HG03354 (cell line): ENCODE data around the gene OXT.
"Not testable (repeated sequence)": the region's sequence is repeated elsewhere in the genome, so short reads cannot be mapped to it uniquely, and the experiment has no call there.

Source experiments
- ATAC-seq: cut with Tn5 transposase; IDR thresholded peaks from one replicate; pipeline ENCODE4 v1.9.1; 2021; ENCODE audit warnings: mild to moderate bottlenecking; ENCODE audit not compliant: unreplicated experiment, poor library complexity, severe bottlenecking

OXT gene

DNA sequence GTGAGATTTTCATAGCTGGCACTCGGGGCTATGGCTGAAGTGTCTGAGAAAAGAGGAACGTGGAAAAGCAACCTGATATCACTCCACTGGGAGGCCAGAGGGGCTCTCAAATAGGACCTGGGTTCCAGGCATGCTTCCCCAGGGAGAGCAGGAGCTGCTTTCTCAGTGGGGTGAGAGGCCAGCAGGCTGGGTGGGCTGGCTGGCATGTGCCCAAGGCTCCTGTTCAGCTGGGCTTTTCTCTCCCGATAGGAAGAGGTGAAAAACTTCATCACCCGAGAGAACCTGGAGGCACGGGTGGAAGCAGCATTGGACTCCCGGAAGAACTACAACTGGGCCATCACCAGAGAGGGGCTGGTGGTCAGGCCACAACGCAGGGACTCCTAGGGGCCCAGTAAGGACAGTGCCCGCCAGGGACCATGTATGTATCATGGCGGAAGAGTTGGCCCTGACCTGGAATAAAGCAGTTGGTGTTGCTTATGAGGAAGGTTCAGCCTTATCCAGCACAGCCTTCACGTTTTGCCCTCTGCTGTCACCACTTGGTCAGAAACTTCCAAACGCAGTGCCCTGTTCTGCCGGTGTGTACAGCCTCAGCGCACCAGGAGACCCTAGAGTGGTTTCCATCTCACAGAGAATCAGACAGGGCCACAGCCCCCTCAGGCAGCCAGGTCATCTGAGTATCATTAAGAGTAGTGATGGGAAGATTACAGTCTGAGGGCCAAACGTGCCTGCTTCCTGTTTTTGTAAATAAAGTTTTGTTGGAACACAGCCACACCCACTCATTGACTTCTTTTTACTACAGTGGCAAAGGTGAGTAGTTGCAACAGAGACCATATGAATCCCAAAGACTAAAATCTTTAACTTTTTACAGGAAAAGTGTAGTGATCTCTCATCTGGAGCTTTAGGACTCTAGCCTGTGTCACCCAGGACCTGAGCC lies 23.7 kb upstream of the OXT start:
- no peak for ATAC-seq

DNA sequence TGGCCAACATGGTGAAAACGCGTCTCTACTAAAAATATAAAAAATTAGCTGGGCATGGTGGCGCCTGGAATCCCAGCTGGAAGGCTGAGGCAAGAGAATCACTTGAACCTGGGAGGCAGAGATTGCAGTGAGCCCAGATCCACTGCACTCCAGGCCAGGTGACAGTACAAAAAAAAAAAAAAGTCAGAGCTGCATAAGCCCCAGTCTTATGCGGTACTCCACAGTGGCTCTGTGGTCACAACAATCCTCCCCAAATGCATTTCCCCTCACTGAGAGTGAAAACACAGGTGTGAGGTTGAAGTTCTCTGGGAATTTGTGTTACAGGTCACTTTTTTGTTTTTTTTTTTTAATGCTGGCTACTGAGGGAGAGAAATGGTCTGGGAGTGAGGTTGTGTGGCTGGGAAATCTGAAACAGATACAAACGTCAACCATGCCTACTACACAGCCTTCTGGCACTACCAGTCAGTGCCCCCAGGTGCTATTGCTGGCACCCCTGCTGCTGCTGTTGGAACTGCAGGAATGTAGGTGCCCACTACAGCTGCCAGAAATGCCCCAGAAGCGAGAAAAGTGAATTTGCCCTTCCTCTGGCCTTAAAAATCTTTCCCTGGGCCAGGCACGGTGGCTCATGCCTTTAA lies 19.9 kb upstream of the OXT start:
- ATAC-seq, result no peak

DNA sequence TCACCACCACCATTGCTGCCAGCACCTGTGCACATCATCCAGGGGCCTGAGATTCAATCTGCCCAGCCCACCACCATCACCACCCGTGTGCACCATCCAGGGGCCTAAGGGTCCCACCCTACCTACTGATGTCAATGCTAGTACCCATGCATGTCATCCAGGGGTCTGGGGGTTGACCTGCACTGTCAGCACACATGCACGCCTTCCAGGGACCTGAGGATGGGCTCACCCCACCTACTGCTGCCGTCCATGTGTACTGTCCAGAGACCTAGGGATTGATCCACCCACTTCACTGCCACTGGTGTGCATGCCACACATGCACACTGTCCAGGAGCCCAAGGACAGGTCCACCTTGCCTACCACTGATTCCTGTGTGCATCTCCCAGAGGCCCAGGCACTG lies 11.9 kb upstream of the OXT start:
- ATAC-seq, result no peak

DNA sequence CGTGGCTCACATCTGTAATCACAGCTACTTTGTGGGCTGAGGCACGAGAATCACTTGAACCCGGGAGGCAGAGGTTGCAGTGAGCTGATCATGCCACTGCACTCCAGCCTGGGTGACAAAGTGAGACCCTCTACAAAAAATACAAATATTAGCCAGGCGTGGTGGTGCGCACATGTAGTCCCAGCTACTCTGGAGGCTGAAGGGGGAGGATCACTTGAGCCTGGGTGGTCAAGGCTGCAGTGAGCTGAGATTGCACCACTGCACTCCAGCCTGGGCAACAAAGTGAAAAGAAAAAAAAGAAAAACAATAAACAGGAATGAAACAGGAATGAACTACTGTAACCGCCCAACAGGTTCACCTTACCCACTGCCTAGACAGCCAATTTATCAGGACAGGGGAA lies 7.3 kb upstream of the OXT start:
- ATAC-seq, result not testable (repeated sequence)

DNA sequence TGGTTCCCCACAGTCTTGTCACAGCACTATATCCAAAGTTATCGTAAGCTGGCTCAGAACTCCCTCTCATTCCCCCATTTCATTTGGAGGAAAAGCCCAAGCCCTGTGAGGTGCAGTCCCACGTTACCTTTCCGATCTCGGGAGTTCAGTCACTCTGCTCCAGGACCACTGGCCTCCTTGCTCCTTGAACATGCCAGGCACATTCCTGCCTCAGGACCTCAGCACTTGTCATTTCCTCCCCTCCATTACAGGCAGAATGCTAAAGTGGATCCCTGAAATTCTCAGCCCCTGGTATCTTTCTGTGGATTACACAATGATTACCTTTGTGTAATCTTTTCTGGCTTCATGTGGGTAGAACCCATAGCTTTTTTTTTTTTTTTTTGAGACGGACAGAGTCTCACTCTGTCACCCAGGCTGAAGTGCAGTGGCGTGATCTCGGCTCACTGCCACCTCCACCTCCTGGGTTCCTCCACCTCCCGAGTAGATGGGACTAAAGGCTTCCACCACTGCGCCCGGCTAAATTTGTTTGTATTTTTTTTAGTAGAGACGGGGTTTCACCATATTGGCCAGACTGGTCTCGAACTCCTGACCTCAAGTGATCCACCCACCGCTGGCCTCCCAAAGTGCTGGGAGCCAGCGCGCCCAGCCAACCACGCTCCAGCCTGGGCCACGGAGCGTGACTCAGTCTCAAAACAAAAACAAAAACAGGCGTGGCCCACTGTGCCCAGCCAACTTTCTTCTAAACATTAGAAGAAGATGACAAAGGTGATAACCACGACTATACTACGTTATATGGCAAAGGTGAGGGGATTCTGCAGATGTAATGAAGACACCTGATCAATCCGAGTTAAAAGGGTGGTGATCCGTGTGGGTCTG lies 4.0 kb upstream of the OXT start:
- no peak for ATAC-seq

DNA sequence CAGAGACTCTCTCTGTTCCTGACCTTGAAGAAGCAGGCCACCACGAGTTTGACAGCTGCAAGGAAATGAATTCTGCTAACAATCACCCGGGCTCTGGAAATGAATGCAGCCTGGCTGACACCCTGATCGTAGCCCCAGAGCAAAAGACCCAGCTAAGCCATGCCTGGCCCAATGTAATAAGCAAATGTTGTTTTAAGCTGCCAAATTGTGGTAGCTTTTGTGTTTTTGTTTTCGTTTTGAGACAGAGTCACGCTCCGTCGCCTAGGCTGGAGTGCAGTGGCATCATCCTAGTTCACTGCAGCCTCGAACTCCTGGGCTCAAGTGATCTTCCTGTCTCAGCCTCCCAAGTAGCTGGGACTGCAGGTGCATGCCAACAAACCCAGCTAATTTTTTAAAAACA lies 3.3 kb upstream of the OXT start:
- ATAC-seq, result no peak

DNA sequence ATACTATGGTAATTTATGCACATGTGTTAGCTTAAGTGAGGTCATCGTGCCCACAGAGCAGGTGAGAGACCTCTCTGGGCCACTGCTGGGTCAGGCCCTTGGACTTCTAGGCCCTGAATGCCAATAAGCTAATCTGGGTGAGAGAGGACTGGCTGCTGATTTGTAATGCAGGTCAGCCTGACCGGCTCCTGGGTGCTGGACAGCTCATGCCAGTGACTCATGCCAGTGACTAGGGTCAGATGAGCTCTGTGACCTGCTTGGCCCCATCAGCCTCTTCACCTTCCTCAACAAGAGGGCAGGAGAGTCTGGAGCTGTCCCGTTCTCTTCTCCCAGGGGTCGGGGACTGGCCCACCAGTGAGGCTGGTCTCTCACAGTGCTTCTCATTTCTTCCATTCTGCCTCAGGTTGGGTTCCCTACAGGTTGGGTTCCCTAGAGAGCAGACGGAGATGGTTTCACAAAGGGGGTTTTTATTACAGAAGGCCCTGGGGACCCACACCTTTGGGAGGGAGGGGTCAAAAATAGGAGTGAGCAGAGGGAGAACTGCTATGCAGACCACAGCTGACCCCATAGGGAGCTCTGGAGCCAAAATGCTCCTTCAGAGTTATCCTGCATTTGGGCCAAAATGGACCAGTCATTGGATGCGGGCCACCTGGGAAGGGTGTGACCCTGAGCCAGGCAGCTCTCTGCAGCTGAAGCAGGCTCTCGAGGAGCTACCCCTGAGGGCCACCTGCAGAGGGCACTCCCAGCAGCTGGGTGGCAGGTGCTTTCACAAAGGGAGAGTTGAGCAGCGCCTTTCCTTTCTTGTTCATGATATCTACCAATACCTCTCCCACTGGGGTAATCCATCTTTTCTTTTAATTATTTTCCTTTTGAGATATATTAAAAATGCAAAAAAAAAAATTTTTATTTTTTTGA lies 2.2 kb upstream of the OXT start:
- no peak for ATAC-seq

DNA sequence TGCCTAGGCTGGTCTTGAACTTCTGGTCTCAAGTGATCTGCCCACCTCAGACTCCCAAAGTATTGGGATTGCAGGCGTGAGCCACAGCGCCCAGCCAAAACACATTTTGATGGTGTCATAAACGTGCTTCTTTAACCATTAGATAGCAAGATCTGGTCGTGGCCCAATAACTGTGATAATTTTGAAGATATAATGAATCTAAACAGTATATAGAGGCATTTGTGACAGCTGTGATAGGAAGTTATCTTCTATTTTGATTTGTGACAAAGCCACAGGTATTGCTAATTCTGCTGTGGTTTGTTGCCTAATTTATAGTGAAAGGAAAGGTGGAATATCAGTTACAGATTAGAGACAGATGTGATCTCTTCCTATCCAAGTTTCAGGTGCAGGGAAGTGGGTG lies 695 bp upstream of the OXT start:
- no peak for ATAC-seq

DNA sequence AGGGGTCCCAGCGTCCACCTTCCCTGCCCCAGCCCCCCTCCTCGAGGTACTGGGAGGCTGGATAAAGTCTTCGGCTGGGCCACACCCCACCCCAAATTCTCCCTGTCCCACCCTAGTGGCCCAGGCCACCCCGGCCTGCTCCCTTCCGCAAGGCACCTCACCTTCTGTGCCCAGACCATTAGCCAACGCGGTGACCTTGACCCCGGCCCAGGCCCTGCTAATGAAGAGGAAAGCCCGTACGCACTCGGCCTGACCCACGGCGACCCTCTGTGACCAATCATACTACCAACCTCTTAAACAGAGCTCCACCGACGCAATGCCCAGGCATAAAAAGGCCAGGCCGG lies 182 bp upstream of the OXT start:
- no peak for ATAC-seq

DNA sequence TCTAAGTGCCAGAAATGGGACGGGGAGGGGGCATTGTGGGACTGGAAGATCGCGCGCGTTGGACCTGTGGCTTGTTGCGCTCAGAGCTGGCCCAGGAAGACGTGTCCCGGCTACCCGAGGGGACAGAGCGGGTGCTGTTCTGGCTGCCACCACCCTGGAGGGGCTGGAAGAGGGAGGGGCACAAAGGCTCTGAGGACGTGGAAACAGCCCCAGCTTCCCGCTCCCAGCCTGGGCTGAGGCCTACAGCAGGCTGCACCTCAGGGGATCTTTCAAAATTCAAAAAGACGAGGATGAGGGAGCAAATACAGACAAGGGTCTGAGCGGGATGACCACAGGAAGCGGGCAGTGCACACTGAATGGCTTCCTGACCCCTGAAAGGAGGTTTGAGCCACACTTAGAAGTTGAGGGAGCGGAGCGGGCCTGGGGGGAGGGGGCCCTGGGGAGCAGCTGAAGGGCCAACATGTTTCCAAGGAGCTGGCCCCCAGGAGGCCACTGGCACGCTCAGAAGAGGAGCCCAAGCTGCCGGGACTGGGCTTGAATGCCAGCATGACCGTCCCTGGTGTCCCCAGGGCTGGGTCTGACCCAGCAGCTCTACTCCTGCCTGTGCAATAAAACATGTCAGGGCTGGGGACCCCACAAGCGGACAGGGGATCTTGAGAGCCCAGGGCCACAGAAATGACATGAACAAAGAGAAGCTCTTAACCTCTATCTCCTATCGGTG lies 1.3 kb downstream of the OXT start:
- ATAC-seq, result no peak

DNA sequence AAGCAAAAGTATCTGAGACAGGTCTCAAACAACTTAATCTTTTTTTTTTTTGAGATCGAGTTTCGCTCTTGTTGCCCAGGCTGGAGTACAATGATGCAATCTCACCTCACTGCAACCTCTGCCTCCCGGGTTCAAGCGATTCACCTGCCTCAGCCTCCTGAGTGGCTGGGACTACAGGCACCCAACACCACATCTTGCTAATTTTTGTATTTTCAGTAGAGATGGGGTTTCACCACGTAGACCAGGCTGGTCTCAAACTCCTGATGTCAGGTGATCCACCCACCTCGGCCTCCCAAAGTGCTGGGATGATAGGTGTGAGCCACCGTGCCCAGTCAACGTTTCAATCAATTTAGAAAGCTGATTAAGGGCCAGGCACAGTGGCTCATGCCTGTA lies 1.8 kb downstream of the OXT start:
- ATAC-seq, result not testable (repeated sequence)

DNA sequence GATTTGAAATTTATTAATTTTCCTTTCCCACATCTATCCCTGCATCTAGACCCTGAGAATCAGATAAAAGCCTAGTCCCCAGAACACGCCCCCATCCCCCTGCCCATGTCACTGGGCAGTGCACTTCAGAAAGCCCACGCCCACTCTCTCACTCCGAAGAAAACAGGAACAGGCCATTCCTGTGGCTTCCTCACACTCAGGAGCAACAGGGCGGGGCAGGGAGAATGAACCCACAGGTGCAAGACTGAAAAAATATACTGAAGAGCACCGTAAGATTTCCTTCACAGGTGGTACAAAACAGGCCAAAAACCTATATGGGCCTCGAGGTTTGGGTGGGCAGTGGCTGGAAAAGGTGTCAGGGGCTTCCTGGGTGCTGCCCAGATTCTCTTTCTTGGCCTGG lies 3.4 kb downstream of the OXT start:
- ATAC-seq, result no peak

DNA sequence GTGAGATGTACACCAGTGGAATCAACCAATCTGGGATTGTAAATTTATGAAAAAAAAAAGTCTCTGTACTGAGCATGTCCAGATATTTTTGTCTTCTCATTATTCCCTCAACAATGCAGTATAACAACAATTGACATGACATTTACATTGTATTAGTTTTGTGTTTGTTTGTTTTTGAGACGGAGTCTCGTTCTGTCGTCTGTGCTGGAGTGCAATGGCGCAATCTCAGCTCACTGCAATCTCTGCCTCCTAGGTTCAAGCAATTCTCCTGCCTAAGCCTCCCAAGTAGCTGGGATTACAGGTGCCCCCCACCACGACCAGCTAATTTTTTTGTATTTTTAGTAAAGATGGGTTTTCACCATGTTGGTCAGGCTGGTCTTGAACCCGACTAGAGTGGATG lies 3.9 kb downstream of the OXT start:
- ATAC-seq, result not testable (repeated sequence)

DNA sequence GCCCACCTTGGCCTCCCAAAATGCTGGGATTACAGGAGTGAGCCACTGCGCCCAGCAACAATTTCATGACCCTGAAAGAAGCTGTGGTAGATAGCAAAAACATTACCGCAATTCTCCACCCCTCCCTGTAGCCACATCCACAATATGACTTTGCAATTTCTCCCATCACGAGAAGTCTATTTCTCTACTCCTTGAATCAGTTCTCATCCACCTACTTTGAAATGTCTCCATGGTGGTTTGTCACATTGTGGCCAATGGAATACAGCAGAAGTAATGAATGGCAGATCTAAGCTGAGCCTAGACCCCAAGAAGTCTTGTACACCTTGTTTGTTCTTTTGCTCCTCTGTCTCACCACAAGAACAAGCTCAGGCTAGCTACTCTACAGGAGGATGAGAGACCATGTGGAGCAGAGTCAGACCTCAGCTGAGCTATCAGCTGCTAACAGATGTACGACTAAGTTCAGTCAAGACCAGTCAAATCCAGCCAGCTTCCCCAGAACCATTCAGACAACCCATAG lies 6.3 kb downstream of the OXT start:
- ATAC-seq, result no peak

DNA sequence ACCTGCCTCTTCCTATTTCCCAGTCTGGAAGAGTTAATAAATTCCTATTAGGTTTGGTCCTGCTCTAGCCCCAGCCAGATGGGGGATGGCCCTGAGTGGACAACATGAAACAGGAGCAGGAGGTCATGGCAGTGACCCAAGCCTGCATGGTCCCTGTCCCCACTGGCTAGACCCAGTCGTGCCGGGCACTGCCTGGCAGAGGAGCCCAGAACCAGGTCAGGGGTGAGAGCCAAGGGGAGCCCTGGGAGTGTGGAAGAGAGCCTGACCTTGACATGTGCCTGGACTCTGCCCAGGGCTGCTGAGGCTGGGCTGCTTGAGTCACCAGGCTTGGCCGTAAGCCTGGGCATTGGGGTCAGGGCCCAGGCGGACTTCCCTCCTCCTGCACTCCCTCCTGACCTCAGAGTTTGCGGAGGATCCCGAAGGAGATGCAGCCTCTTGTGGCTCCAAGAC lies 9.5 kb downstream of the OXT start:
- no peak for ATAC-seq

DNA sequence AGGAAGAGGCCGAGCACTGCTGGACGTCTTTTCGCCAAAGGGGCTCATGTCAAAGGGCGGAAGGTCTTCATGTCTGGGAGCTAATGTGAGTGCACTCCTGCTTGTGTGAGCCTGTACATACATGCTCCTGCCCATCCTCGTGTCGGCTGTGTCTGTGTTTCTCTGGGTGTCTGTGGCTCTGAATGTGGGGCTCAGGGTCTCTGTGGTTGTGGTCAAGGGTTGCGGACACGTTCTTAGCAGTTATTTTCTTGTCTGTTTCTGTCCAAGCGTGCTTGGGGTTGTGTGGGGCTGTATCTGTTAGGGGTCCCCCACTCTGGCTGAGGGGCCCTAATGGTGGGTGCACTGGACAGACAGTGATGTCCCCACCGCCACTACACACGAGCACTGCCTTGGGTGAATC lies 10.2 kb downstream of the OXT start:
- ATAC-seq, result no peak

DNA sequence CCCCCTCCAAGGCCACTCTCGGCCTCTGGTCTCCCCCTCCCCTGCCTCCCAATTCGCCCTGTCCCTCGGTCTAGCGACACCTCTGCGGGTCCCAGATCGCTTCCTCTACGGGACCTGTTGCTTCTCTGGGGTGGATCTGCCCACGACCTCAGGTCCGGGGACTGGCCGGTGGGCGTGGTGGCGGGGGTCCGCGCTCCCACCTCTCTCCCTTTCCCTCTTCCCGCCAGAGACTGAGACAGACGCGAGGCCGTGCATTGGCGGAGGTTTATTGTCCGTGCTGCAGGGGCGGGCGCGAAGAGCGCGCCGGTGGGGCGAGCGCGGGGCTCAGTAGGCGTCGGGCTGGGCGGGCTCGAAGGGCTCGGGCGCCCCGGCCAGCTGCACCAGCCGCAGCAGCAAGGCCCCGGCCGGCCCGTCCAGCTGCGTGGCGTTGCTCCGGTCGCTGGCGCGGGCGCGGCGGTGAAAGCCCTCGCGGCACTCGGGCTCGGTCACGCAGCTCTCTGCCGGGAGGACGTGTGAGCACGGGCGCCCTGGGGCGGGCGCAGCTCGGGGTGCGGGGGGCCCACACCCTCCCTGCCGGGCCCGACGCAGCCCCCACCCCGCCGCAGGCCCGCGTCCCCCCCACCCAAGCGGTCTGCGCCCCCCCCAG lies 11.0 kb downstream of the OXT start:
- no peak for ATAC-seq
